Measurements from ENCODE around the gene NHEJ1.
A peak's percentile ranks its signal among the peaks of the same experiment; 100 is the strongest.
"Not testable (repeated sequence)": the region's sequence is repeated elsewhere in the genome, so short reads cannot be mapped to it uniquely, and the experiment has no call there.

The NHEJ1 gene

GRCh38 chr2:219160186-219161017 is at the start of gene NHEJ1:
Gene NHEJ1 (minus strand): TSS chr2:219160815. CDS start chr2:219158362, 2,453 bp downstream.
- peak; percentile 88 for DNase-seq

- DNase-seq: no peak
Observed at GRCh38 chr2:219209236-219210195, 48.9 kb upstream of the NHEJ1 start.

GRCh38 chr2:219207884-219208740 is 47.5 kb upstream of the NHEJ1 start:
- DNase-seq: peak; percentile 3

- DNase-seq: no peak
Observed at GRCh38 chr2:219207134-219207883, 46.7 kb upstream of the NHEJ1 start.

GRCh38 chr2:219206328-219207133 is 45.9 kb upstream of the NHEJ1 start, which contains the start of gene ZFAND2B:
Gene ZFAND2B (plus strand): TSS chr2:219206782. CDS start chr2:219206988, 206 bp downstream.
- peak; percentile 89 for DNase-seq

GRCh38 chr2:219205981-219206327 is 45.3 kb upstream of the NHEJ1 start:
- no peak for DNase-seq

- no peak for DNase-seq
Observed at GRCh38 chr2:219205165-219205538, 44.5 kb upstream of the NHEJ1 start.

- DNase-seq: no peak
Observed at GRCh38 chr2:219204425-219205164, 44.0 kb upstream of the NHEJ1 start.

GRCh38 chr2:219201331-219201730 is 40.7 kb upstream of the NHEJ1 start:
- DNase-seq: not testable (repeated sequence)

GRCh38 chr2:219200502-219201326 is 40.1 kb upstream of the NHEJ1 start:
- not testable (repeated sequence) for DNase-seq

GRCh38 chr2:219199470-219200211 is 39.0 kb upstream of the NHEJ1 start:
- DNase-seq: no peak

GRCh38 chr2:219198974-219199373 is 38.4 kb upstream of the NHEJ1 start:
- DNase-seq: no peak

GRCh38 chr2:219197388-219197787 is 36.8 kb upstream of the NHEJ1 start:
- no peak for DNase-seq

GRCh38 chr2:219186754-219187456 is 26.3 kb upstream of the NHEJ1 start:
- no peak for DNase-seq

GRCh38 chr2:219184121-219184520 is 23.5 kb upstream of the NHEJ1 start:
- no peak for DNase-seq

- no peak for DNase-seq
Observed at GRCh38 chr2:219183151-219183772, 22.6 kb upstream of the NHEJ1 start.
